NCI-H446 (cell line): ENCODE measurements around the gene BBS12.
A peak's percentile ranks its signal among the peaks of the same experiment; 100 is the strongest.

Experiments
- DNase-seq, 2 experiments: peaks; one replicate each; lab custom pipeline; 2025; lab: John Stamatoyannopoulos, UW

BBS12 gene

GRCh38 chr4:122732329-122733026 lies at the start of gene BBS12:
Gene BBS12, plus strand, starts transcription at chr4:122732704. Its CDS starts 9,189 bp downstream, at chr4:122741893.
- DNase-seq: peak; percentile 98 to 99

- DNase-seq: no peak
Measured at GRCh38 chr4:122686691-122687090, 45.8 kb upstream of the BBS12 start.

- DNase-seq: no peak
Measured at GRCh38 chr4:122687531-122688061, 44.9 kb upstream of the BBS12 start.

GRCh38 chr4:122688529-122689140 lies 43.9 kb upstream of the BBS12 start:
- no peak for DNase-seq

GRCh38 chr4:122689972-122690371 lies 42.5 kb upstream of the BBS12 start:
- no peak for DNase-seq

GRCh38 chr4:122691988-122692387 lies 40.5 kb upstream of the BBS12 start:
- no peak for DNase-seq

- no peak for DNase-seq
Measured at GRCh38 chr4:122692641-122693520, 39.6 kb upstream of the BBS12 start.

GRCh38 chr4:122695226-122695625 lies 37.3 kb upstream of the BBS12 start:
- no peak for DNase-seq

GRCh38 chr4:122700178-122700725 lies 32.3 kb upstream of the BBS12 start:
- no peak for DNase-seq

- DNase-seq: no peak
Measured at GRCh38 chr4:122701061-122701460, 31.4 kb upstream of the BBS12 start.

GRCh38 chr4:122701965-122702364 lies 30.5 kb upstream of the BBS12 start:
- no peak for DNase-seq

- DNase-seq: no peak
Measured at GRCh38 chr4:122702939-122703338, 29.6 kb upstream of the BBS12 start.

- DNase-seq: no peak
Measured at GRCh38 chr4:122703868-122704267, 28.6 kb upstream of the BBS12 start.

GRCh38 chr4:122705009-122705408 lies 27.5 kb upstream of the BBS12 start:
- no peak for DNase-seq

GRCh38 chr4:122705547-122706117 lies 26.9 kb upstream of the BBS12 start:
- DNase-seq: no peak

- no peak for DNase-seq
Measured at GRCh38 chr4:122706511-122706910, 26.0 kb upstream of the BBS12 start.

GRCh38 chr4:122707497-122707896 lies 25.0 kb upstream of the BBS12 start:
- no peak for DNase-seq

- no peak for DNase-seq
Measured at GRCh38 chr4:122709236-122709635, 23.3 kb upstream of the BBS12 start.

GRCh38 chr4:122710434-122711308 lies 21.8 kb upstream of the BBS12 start:
- DNase-seq: no peak

- DNase-seq: no peak
Measured at GRCh38 chr4:122711919-122712318, 20.6 kb upstream of the BBS12 start.

- no peak for DNase-seq
Measured at GRCh38 chr4:122712782-122713181, 19.7 kb upstream of the BBS12 start.
